ENCODE data around the gene LMAN1L.
A peak's percentile ranks its signal among the peaks of the same experiment; 100 is the strongest.

LMAN1L gene

DNA sequence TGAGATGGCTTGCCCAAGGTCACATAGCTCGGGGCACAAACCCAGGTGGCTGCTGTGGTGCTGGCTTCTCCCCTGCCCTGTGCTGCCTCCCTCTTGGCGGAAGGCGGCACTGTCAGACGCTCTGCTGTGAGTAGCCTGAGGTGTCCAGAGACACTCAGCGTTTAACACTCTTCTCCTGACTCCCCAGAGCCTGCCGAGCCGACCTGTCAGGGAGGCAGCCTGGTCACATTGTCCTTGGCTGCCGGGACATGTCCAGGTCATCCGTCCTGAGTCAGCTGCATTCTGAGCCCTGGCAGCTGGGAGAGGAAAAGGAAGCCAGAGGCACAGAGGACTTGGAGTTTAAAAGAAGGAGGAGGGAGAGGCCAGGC, 4.7 kb downstream of the LMAN1L start:
- no peak for DNase-seq

DNA sequence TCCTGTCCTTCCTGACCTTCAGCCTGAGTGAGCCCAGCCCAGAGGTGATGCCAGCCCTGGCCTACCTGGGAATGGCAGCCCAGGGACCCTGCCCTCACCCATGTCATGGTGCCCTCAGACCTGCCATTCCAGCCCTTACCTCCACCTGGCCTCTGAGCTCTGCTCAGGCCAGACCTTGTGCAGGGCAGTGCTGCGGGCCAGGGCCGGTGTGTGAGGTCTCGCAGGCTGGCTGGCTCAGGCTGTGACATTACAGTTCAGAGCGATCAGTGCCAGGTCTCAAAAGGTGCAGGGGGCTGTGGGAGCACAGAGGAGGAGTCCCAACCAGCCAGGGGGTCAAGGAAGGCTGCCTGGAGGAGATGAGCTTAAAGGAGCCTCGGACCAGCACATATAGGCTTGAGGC, 7.4 kb downstream of the LMAN1L start:
- DNase-seq, result no peak

DNA sequence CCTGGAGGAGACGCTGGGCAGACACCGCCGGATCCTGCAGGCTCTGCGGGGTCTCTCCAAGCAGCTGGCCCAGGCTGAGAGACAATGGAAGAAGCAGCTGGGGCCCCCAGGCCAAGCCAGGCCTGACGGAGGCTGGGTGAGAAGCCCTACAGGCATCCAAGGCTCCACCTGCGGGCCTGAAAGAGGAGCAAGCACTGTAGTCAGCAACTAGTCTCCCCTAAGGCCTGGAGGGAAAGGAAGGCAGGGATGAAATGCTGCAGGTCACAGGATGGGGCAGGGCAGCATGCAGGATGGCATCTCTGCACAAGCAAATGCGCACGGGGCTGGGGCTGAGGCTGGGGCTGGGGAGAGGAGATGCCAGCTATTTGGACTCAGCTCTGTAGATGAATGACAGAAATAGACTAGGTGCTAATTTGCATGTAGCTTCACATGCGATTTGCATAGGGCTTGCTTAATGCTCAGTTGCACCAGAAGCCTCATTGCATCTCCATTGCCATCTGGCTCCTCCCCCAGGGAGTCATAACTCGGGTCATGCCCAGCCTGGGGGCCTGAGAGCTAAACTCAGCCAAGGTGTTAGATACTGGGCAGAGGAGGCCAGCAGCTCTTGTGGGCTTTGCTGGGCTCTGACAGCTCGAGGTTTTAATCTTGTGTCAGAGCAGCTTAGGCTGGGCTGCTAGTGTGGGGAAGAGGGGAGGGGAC, 8.6 kb downstream of the LMAN1L start:
- no peak for DNase-seq

DNA sequence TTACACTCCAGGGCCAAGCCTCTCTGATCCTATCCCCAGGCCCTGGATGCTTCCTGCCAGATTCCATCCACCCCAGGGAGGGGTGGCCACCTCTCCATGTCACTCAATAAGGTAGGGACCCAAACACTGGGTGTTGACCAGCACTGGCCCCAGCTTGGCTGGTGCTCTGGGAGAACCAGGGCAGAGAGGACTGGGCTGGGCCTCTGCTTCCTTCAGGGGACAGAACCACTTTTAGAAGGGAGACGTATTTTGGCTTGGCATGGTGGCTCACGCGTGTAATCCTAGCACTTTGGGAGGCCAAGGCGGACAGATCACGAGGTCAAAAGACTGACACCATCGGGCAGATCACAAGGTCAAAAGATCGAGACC, 9.1 kb downstream of the LMAN1L start:
- DNase-seq, result no peak

DNA sequence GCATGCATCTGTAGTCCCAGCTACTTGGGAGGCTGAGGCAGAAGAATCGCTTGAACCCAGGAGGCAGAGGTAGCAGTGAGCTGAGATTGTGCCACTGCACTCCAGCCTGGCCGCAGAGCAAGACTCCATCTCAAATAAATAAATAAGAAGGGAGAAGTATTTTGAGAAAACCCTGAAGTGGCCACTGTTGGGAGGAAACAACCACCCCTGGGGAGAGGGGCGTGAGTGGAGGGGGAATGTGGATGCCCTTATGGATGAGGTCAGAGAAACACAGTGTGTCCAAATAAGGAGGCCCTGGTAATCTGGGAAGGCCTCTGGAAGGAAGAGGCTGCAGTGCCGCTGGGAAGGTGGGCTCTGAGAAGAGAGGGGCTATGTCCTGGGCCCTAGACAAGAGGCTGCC, 9.6 kb downstream of the LMAN1L start:
- DNase-seq, result no peak

DNA sequence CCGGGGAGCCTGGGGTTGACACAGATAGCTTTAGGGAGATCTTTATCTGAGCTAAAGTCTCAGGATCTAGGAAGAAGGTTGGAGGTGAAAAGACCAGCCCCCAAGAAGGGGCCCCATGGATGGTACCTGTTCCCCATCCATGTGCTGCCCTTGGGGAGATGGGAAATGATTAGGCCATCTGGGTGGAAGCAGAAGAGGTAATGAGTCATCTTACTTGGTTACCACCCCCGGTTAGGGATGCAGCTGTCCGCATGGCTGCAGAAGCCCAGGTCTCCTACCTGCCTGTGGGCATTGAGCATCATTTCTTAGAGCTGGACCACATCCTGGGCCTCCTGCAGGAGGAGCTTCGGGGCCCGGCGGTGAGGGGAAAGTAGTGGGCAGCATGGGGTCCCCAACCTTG, 10.7 kb downstream of the LMAN1L start:
- DNase-seq, result no peak

DNA sequence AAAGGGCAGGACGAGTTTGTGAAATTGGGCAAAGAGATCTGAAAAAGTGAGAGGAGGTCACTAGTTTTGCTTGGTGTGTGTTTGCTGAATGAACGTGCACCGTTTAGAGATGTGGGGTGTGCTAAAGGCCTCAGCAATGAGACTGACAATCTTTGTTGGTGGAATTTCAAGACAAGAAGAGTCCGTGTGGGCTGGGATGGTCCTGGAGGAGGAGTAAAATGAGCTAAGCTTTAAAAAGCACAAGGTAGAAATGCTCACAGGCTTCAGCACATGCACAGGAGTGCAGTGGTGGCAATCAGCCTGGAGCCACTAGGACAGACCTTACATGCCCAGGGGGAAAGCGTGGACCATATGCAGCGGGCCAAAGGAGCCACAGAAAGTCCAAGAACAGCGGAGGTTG, 12.3 kb downstream of the LMAN1L start:
- DNase-seq, result no peak

DNA sequence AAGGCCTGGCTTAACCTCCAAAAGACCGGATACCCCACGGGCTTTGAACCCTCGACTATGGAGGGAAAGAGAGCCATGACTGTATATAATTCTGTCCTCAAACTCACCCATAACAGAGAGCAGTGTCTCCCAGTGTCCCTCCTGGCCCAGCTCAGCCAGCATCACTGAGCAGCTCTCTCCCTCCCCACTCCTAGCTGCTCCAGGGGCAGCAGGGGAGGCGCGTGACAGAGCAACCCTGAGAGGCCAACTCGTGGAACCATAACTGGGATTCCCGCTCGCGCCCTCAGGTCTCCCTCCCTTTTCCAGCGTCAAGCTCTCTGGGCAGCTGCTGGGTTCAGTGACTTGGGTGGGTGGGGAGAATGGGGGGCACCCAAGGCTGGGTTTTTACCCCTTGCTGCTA, 13.2 kb downstream of the LMAN1L start:
- DNase-seq, result no peak

DNA sequence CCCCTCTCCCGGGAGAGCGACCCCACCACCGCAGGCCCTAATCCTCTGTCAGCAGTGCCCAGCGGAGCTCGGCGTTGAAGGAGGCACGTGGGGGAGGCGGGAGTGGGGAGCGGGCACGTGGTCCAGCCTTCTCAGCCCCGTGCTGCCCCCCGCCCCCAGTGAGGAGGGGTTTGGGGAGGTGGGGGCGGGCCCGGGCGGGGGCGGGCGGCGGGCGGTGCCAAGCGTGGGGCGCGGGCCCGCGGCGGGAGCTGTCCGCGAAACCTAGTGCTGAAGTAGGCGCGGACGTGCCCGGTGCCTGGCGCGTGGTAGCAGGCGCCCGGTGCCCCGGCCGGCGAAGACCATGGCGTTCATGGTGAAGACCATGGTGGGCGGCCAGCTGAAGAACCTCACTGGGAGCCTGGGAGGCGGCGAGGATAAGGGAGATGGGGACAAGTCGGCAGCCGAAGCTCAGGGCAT, 13.8 kb downstream of the LMAN1L start, which contains the start of gene CPLX3:
TSS of gene CPLX3 (plus strand) at position 264 of the 456 bp plus-strand sequence. CDS start at position 341, 77 bp downstream.
- peak; percentile 56 for DNase-seq

DNA sequence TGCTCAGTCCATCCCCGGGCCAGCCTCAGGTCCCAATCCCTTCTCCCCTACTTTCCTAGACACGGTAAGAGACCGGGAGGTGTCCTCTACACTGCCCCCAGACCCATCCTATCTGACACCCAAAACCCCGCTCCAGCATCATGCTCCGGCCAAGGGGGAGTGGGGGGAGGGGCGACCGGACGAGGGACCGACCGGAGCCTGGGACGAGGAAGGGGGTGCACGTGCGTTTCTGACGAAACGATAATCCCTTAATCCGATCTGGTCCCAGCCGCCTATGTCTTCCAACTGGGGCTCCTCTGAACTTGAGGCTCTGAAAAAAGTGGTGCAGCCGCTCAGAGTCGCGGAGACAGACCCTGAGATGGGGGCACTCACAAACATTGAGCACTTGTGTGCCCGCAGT, 14.3 kb downstream of the LMAN1L start:
- DNase-seq, result no peak

DNA sequence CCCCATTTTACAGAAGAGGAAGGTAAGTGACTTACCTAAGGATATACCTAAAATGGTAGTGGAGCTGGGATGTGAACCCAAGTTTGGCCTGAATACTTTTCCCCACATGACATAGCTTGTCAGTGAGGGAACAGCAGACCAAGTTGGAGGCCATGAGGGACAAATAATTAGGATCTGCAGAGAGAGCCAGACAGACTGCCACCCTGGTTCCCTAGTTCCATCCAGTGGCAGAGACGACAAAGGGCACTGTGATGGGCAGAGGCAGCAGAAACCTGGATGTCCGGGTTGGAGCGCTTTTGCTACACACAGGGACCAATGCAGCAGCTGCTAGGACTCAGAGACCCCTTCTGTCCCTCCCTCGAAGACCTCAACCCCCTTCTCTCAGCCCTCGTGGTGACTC, 15.0 kb downstream of the LMAN1L start:
- no peak for DNase-seq

DNA sequence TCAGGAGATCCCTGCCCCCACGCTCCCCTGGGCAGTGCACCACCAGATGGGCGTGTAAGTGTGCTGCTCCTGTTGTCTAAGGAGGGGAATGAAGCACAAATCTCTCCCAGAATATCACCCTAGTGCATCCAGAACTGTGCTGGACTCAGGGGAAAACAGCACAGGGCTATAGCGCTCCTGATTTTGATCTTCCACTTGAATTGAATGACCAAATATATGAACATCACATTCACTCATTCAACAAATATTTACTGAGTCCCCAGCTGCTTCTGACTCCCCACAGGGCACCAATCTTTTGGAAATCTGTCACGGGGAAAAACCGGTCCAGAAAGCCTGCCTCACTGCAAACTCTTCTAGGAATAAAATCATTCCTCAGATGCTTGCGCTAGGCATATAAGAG, 16.2 kb downstream of the LMAN1L start:
- no peak for DNase-seq

DNA sequence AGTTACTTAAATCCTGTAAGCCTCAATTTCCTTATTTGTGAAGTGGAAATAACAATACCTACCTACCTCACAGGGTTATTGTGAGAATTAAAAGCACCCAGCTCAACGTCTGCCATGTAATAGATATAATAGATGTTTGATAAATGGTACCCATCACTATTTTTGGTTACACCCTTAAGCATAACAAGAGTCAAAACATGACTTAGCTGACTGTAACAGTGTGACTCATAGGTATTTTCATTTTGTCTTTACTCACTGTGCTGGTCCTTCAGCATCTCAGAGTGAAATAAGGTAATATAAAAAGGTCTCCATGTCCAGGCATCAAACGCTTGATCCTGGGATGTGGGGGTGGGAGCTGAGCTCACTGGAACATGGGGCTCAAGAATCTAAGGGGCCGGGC, 16.9 kb downstream of the LMAN1L start:
- DNase-seq, result no peak

DNA sequence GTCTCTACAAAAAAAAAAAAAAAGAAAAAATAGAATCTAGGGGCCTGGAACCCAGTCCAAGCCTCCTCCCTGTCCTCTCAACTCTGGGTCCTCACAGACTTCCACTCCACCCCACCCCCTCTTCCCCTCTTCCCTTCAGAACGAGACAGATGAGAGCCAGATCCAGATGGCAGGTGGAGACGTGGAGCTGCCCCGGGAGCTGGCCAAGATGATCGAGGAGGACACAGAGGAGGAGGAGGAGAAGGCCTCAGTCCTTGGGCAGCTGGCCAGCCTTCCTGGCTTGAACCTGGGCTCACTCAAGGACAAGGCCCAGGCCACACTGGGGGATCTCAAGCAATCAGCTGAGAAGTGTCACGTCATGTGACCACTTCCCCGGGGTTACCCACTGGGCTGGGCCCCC, 17.4 kb downstream of the LMAN1L start:
- DNase-seq, result no peak

DNA sequence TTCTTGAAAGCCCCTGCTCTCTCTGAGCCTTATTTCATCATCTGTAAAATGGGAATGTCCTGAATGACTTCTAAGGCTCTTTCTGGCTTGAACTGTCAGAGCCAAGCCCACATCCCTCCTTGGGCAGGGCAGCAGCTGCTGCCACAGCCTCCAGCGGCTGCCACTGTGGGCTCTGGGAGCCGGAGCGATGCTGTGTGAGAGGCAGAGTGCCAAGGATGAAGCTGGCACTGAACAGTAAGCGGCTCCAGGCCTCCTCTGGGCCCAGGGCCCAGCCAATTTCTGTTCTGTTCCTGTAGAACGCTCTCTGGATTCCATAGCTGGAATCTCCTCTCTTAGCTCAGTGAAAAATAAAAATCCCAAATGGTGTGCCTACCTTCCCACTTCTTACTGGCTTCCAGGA, 18.2 kb downstream of the LMAN1L start:
- DNase-seq, result no peak

DNA sequence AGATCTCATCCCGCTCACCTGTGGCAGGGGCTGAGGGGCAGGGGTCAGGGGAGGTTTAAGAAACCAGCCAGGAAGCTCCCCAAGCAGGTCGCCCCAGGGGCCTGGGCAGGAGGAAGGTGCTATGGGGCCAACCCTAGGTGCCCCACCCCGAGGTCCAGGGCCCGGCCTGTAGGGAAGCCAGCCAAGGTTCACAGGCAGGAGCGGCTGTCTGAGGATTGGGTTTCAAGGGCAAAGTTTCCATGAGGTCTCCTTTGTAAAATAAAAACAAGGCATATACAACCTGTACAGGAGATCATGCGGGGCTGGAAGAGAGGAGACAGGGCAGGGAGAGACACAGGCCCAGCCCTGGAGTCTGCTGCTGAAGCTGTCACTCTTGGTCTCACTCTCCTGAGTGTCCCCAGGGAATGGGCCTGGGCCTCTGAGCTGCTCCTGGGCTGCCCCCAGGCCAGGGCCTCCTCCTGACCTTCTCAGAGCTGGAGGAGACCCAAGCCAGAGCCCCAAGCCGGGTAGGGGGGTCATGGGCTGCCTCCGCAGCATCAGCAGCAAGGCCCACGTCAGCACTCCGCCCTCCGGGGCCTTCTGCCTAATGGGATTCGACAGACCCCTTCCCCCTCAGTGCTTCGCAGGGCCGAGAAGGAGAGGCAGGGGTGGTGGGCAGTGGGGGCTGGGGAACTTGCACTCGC, 19.3 kb downstream of the LMAN1L start:
- DNase-seq, result no peak

DNA sequence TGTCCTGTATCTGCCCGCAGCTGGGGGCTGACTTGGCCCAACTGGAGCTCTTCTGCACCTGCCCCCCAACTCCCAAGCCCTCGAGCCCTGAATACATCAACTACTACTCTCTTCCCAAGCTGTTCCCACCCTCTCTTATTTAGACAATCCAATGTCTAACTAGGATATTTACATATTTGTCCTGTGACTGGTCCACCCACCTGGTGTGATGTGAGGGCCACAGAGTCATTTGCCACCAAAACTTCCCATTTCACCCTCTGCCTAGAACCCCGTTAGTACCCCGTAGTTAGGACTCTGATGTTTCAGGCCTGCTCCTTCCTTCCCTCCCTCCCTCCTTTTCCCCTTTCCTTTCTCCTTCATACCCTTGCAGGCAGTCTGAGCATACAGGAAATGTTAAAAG, 20.2 kb downstream of the LMAN1L start:
- no peak for DNase-seq

DNA sequence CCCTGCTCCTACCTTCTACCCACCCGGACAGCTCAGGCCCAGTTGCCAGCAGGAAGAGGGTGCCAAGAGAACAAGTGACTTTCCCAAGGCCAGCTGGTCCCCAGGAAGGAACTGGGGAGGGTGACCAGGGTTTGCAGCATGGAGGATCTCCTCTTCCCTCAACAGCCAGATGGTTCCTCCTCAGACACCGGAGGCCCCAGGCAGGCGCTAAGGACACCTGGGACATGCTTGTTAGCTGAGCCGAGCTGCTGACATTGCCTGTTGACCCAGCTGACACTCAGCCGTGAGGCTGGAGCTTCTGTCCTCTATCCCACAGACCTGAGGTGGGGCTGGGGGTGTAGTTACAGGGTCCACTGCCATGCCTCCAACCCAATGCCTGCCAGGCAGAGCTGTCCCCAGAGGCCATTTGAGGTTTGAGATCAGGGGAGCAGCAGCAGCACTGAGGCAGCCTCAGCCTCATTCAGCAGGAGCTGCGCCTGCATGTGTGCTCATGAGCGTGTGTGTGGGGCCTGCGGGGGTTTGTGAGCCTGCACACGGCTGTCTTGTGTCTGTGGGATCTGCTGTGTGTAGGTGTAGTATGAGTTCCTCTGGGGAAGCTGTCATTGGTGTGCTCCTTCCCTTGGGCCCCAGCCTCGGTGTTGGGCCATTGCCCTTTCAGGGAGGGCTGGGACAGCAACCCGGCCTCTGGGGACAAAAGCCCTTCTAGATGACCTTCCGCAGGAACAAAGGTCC, 20.9 kb downstream of the LMAN1L start:
- no peak for DNase-seq

DNA sequence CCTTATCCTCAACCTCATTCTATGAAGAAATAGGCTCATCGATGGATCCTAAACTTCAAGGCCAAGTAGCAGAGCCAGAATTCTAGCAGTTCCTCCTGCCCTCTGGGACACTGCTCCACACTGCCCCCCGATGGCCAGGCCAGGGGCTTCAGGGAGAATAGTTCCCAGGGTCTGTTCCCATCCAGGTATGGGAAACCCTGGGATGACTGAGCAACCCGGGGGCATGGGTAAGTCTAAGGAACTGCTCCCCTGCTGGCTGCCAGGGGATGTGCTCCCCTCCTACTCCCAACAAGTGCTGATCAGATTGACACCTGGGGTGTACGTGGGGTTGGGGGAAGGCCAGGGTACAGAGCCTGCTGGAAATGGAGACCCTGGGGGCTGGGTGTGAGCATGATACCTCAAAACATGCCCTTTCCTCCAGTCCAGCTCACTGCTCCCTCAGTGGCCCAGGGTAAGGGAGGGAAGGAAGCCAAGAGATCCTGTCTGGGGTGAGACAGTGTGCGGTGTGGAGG, 22.7 kb downstream of the LMAN1L start:
- DNase-seq, result peak; percentile 46

DNA sequence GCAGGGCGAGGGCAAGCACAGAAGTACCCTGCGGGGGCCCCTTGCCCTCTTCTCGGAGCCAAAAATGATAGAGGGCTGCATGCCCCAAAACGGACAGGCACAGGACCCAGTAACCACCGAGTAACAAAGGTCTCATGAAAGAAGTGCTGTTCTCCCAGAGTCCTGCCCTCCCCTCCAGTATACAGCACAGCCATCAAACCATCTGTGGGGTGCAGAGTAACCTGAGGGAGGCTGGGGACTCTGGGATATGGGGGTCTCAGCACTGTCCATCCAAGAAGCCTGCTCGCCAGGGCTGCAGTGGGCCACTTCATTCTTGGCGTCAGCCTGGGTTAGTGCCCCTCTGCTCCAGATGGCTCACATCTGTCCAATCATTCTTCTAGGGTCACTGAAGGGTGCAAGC, 24.2 kb downstream of the LMAN1L start:
- no peak for DNase-seq

DNA sequence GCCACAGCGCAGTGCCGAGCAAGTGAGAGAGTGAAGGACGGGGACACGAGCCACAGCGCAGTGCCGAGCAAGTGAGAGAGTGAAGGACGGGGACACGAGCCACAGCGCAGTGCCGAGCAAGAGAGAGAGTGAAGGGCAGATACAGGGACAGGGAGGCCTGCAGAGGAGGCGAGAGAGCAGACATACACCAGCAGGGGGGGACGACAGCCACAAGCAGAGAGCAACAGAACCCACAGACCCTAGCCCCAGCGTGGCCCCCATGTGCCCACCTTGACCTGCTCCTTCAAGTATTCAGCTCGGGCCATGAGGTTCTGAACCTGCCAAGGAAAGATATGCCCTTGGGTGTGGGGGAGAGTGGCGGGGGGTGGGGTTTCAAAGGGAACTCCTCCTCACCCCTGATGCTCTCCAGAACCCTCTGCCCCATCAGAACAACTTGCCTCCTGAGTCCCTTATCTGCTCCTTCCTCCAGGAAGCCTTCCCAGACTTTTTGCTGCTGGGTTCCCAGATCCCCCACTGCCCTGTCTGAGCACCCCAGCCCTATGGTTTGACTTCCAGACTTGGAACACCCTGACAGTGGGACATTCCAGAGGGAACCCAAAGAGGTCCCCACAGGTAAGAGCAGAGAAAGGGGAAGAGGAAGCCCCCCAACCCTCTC, 25.0 kb downstream of the LMAN1L start:
- no peak for DNase-seq

DNA sequence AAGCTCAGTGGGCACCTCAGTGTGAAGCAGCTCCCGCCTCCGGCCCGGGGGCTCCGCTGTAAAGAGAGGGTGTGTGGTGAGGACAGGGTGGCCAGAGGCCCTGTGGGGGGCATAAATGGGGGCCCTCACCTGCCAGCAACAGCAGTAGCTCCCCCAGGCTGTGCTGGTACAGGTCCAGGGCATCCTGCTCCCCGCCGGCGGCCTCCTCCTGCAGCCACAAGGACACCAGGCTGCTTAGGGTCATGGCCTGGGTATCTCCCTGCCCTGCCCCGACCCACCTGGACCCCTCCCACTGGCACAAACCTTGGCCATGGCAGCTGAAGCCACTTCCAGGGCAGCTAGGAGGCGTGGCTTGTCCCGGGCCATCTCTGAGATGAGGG, 25.5 kb downstream of the LMAN1L start:
- no peak for DNase-seq

DNA sequence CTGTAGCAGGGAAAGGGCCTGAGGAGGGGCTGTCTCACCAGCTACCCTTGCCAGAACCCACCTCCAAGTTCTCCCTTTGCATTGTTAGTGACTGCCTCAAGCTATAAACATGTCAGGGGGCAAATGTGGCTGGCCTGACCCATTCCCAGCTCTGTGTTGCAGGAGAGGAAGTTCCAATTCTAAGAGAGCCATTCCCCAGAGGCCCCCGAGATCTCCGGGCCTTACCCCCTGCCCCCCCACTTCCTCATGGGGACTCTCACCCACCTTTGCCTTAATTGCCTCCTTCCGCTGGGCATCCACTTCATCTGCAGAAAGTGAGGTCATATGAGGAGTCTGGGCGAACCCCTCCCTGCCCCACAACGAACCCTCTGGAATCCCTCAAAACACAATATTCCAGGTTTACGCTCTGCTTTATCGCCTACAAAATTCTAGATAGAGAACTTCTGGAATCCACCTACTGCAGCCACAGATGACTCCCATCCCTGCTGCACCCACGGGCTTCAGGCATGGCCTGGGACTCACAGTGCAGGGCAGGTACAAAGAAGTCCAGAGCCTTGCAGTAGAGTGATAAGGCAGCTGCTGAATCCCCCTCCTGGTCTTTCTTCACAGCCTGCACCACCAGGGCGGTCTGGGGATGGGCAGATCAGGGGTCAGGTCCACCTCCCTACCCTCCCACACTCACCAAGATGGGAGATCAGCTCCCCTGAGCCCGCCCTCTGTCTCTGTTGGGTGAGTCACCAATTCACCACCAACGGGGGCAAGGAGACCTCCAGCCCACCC, 26.3 kb downstream of the LMAN1L start:
- DNase-seq, result no peak
